Activated B cell treated with CpG ODN at 0.5 μM for 24 hours (primary cell): Measurements from ENCODE around the gene FKTN. TPM values are rescaled to one million over a fixed set of nuclear protein-coding genes. Genes with fewer than 3 reads are reported as not detected.
"Not testable (repeated sequence)": the region's sequence is repeated elsewhere in the genome, so short reads cannot be mapped to it uniquely, and the experiment has no call there.

ENCODE experiments used
- ATAC-seq: fragments of 200-7000 bp; cut with Tn5 transposase; one replicate; pipeline ENCODE4 v1.10.0; 2021; ENCODE audit warnings: low read depth, mild to moderate bottlenecking, moderate library complexity
- CTCF ChIA-PET: fragments of 350-600 bp; sonication (Branson Sonifier 250); formaldehyde crosslinking; loops from one replicate; lab custom pipeline; 2021; ENCODE audit warnings: antibody characterized with exemption; lab: Charles Lee
- POLR2A ChIA-PET: fragments of 350-600 bp; sonication (Branson Sonifier 250); formaldehyde crosslinking; loops from one replicate; lab custom pipeline; 2021; ENCODE audit warnings: antibody characterized with exemption; lab: Charles Lee
- DNase-seq: peaks from one replicate; pipeline ENCODE4 v3.0.0; 2022
- H3K27ac Mint-ChIP-seq: one replicate; pipeline ENCODE4 v1.8.0; 2020; ENCODE audit warnings: mixed read lengths
- H3K27me3 Mint-ChIP-seq: one replicate; pipeline ENCODE4 v1.8.0; 2021; ENCODE audit warnings: mixed read lengths
- H3K36me3 Mint-ChIP-seq: one replicate; pipeline ENCODE4 v1.8.0; 2021; ENCODE audit warnings: low read depth, mixed read lengths
- H3K4me1 Mint-ChIP-seq: one replicate; pipeline ENCODE4 v1.8.0; 2021; ENCODE audit warnings: mixed read lengths
- H3K4me3 Mint-ChIP-seq: one replicate; pipeline ENCODE4 v1.8.0; 2020; ENCODE audit warnings: mild to moderate bottlenecking, mixed read lengths
- H3K9me3 Mint-ChIP-seq: one replicate; pipeline ENCODE4 v1.8.0; 2020; ENCODE audit warnings: mixed read lengths
- CTCF ChIP-seq: fragments of 200-600 bp; IDR thresholded peaks from one replicate; pipeline ENCODE4 v1.8.0; 2022; ENCODE audit warnings: antibody characterized with exemption, mild to moderate bottlenecking
- intact Hi-C: fragments of 100-400 bp; cut with micrococcal nuclease; formaldehyde crosslinking; loops from one replicate; pipeline ENCODE4 v1.15.1; 2024
- total RNA-seq: library from RNA; stranded (reverse); gene quantifications from 2 replicates; pipeline ENCODE4 v1.2.3, GENCODE V29; 2022

The FKTN gene
- total RNA-seq, 1 donor from 2014 or later, result 17.5 TPM

- no peaks in the 10 kb centered on the region for H3K27me3 Mint-ChIP-seq
- CTCF ChIA-PET, result no interaction called here
- intact Hi-C loops, result no loop called here
- DNase-seq (no peak), ATAC-seq (no peak)
- H3K4me3 Mint-ChIP-seq, result no peak overlapping the region
- TF ChIP-seq CTCF, result no peak
- peaks cover 6% of the 10 kb centered on the region for H3K36me3 Mint-ChIP-seq
- no peaks in the 10 kb centered on the region for H3K9me3 Mint-ChIP-seq
- peaks cover 15% of the 10 kb centered on the region for H3K4me1 Mint-ChIP-seq
- POLR2A ChIA-PET, result no interaction called here
- no peak overlapping the region for H3K27ac Mint-ChIP-seq
Measured at GRCh38 chr9:105554042-105554441, 3.9 kb upstream of the FKTN start.

- H3K36me3 Mint-ChIP-seq, result peaks cover 28% of the 10 kb centered on the region
- ATAC-seq (no peak), DNase-seq (no peak)
- TF ChIP-seq CTCF, result no peak
- POLR2A ChIA-PET, result interaction anchor here (0.6 kb wide), 1 partner anchor 168 kb away, joined by 6 read pairs; no protein-coding TSS in a partner anchor
- H3K4me1 Mint-ChIP-seq, result no peaks in the 10 kb centered on the region
- CTCF ChIA-PET, result no interaction called here
- no peaks in the 10 kb centered on the region for H3K27me3 Mint-ChIP-seq
- H3K27ac Mint-ChIP-seq, result no peak overlapping the region
- peaks cover 15% of the 10 kb centered on the region for H3K9me3 Mint-ChIP-seq
- intact Hi-C loops, result no loop called here
- no peak overlapping the region for H3K4me3 Mint-ChIP-seq
Measured at GRCh38 chr9:105572455-105572854, 14.5 kb downstream of the FKTN start.

DNA sequence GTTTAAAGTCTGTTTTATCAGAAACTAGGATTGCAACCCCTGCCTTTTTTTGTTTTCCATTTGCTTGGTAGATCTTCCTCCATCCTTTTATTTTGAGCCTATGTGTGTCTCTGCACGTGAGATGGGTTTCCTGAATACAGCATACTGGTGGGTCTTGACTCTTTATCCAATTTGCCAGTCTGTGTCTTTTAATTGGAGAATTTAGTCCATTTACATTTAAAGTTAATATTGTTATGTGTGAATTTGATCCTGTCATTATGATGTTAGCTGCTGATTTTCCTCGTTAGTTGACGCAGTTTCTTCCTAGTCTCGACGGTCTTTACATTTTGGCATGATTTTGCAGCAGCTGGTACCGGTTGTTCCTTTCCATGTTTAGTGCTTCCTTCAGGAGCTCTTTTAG lies 22.0 kb downstream of the FKTN start:
- CTCF ChIA-PET, H3K27ac Mint-ChIP-seq: not testable (repeated sequence)

GRCh38 chr9:105581550-105581949 lies 23.6 kb downstream of the FKTN start:
- ATAC-seq, H3K9me3 Mint-ChIP-seq, H3K4me1 Mint-ChIP-seq, H3K27ac Mint-ChIP-seq, H3K4me3 Mint-ChIP-seq, H3K27me3 Mint-ChIP-seq, DNase-seq, intact Hi-C loops, POLR2A ChIA-PET, CTCF ChIA-PET: not testable (repeated sequence)
- peaks cover 17% of the 10 kb centered on the region for H3K36me3 Mint-ChIP-seq

More for the DNA sequence above, 22.0 kb downstream of the FKTN start:
- DNase-seq, H3K9me3 Mint-ChIP-seq, POLR2A ChIA-PET, ATAC-seq, H3K4me3 Mint-ChIP-seq, H3K4me1 Mint-ChIP-seq, H3K27me3 Mint-ChIP-seq, intact Hi-C loops: not testable (repeated sequence)
- peaks cover 28% of the 10 kb centered on the region for H3K36me3 Mint-ChIP-seq

- ChIA-PET POLR2A (no interaction called here), CTCF (no interaction called here)
- no peak for TF ChIP-seq CTCF
- ATAC-seq (no peak), DNase-seq (no peak)
- H3K36me3 Mint-ChIP-seq, result peaks cover 49% of the 10 kb centered on the region
- H3K27me3 Mint-ChIP-seq, result no peaks in the 10 kb centered on the region
- H3K9me3 Mint-ChIP-seq, result peaks cover 12% of the 10 kb centered on the region
- no peak overlapping the region for H3K27ac Mint-ChIP-seq
- no peaks in the 10 kb centered on the region for H3K4me1 Mint-ChIP-seq
- no peak overlapping the region for H3K4me3 Mint-ChIP-seq
- intact Hi-C loops, result no loop called here
Measured at GRCh38 chr9:105593145-105593544, 35.2 kb downstream of the FKTN start.

DNA sequence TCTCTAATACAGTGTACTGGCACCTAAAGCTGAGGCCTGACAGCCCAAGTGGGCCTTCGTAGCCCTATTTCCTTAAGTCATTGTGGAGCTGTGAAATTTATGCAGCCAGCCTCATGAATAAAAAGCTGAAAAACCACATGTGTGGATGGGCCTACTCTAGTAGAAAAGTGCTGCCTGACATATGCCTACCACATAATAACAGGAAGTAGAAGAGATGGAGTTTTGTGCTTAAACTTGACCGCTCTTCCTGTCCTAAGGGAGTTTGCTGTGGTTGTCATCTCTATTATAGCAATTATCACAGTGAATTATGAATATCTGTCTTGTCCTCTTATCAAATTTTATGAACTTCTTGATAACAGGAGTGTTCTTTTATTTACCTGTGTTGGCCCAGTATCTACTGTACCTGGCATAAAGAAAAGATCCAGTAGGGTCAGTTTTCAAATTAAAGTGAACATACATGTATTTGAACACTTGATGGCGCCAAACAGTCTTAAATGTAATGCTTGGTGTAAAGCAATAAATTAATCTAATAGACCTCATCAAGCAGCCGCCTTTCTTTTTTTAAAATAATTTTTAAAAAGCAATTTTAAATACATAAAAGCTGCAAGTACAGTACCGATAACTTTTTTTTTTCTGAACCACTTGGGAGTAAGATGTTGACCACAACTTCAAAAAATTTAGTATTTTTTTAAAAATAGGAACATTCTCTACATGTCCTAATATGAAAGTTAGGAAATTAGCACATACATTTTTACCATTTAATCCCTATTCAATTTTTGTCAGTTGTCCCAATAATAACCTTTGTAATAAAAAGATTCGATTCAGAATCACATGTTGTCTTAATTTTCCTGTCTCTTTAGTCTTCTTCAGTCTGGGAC lies 51.0 kb downstream of the FKTN start:
- Mint-ChIP-seq H3K27me3 (no peaks in the 10 kb centered on the region), H3K4me3 (no peak overlapping the region), H3K36me3 (peaks cover 29% of the 10 kb centered on the region), H3K9me3 (no peaks in the 10 kb centered on the region), H3K4me1 (no peaks in the 10 kb centered on the region), H3K27ac (no peak overlapping the region)
- intact Hi-C loops, result loop anchor here (1.0 kb wide), 2 partner anchors 109 to 272 kb away; no protein-coding TSS in a partner anchor
- CTCF ChIA-PET, result interaction anchor here (0.9 to 3.6 kb wide), 8 partner anchors 24 to 273 kb away, joined by 3 to 30 read pairs (median 6); partner anchors contain the start of gene TMEM38B
- DNase-seq, result no peak
- ATAC-seq, result peak; percentile 67
- peak; percentile 77 for TF ChIP-seq CTCF
- POLR2A ChIA-PET, result no interaction called here
